Fibroblast of the aortic adventitia (primary cell): Measurements from ENCODE around the gene TARP.
"Not testable (repeated sequence)": the region's sequence is repeated elsewhere in the genome, so short reads cannot be mapped to it uniquely, and the experiment has no call there.

ENCODE experiments used
- DNase-seq: peaks from one replicate; pipeline ENCODE4 v3.0.0-alpha.2; 2010; ENCODE audit warnings: low read depth
- H3K4me3 ChIP-seq: 2 replicates; pipeline ENCODE4 v1.5.1; 2011; ENCODE audit warnings: low read depth, mild to moderate bottlenecking, control low read depth, low read length, moderate library complexity
- CTCF ChIP-seq: IDR thresholded peaks from 2 replicates; pipeline ENCODE4 v1.5.1; 2011; ENCODE audit warnings: mild to moderate bottlenecking, low read length, control low read depth, inconsistent platforms; ENCODE audit not compliant: insufficient read depth

The TARP gene

GRCh38 chr7:38280707-38281106, 7.3 kb upstream of the TARP start:
- TF ChIP-seq CTCF: no peak
- no peak for DNase-seq

GRCh38 chr7:38280000-38280399, 6.6 kb upstream of the TARP start:
- no peak overlapping the region for H3K4me3 ChIP-seq
- DNase-seq: no peak
- TF ChIP-seq CTCF: no peak

More at GRCh38 chr7:38280707-38281106, 7.3 kb upstream of the TARP start:
- no peak overlapping the region for H3K4me3 ChIP-seq

- H3K4me3 ChIP-seq: no peak overlapping the region
- DNase-seq: no peak
- no peak for TF ChIP-seq CTCF
These were observed 2.9 kb upstream of the TARP start for GRCh38 chr7:38276096-38276877.

- DNase-seq: no peak
- no peak overlapping the region for H3K4me3 ChIP-seq
- no peak for TF ChIP-seq CTCF
These were observed 1.6 kb upstream of the TARP start for GRCh38 chr7:38274927-38275620.

GRCh38 chr7:38274486-38274885, 1.1 kb upstream of the TARP start:
- H3K4me3 ChIP-seq: no peak overlapping the region
- no peak for DNase-seq
- TF ChIP-seq CTCF: no peak

- DNase-seq, H3K4me3 ChIP-seq: not testable (repeated sequence)
These were observed 3.0 kb downstream of the TARP start for GRCh38 chr7:38270405-38270804.

GRCh38 chr7:38269704-38270346, 3.6 kb downstream of the TARP start:
- not testable (repeated sequence) for DNase-seq, H3K4me3 ChIP-seq

GRCh38 chr7:38265958-38266357, 7.5 kb downstream of the TARP start:
- H3K4me3 ChIP-seq, DNase-seq: not testable (repeated sequence)

- not testable (repeated sequence) for DNase-seq
These were observed 8.8 kb downstream of the TARP start for GRCh38 chr7:38264602-38265001.

GRCh38 chr7:38263274-38263673, 10.2 kb downstream of the TARP start:
- H3K4me3 ChIP-seq, DNase-seq: not testable (repeated sequence)

More at GRCh38 chr7:38264602-38265001, 8.8 kb downstream of the TARP start:
- H3K4me3 ChIP-seq: not testable (repeated sequence)
